Measurements from ENCODE around the gene ARHGAP31.

Gene ARHGAP31

DNA sequence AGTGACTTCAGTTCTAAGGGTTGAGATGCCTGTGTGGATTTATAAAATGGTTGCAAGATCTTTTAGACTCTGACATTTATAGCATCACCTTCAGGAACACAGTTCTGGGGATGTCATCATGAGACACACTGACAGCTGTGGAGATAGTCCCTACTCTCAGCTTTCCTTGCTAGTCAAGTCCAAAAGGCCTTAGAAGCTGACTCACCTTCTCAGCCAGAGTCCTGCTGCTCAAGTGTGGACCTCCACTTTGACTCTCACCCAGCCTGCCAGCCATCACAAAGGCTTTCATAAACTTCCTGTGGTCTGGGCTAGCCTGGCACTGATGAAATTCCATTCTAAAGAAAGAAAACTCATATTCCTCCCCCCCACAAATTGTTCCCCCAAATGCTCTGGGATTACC, 124.5 kb downstream of the ARHGAP31 start:
- no peak for DNase-seq (ENCODE audit: low read depth, low spot score)
- H3K27ac ChIP-seq, result no peak overlapping the region

DNA sequence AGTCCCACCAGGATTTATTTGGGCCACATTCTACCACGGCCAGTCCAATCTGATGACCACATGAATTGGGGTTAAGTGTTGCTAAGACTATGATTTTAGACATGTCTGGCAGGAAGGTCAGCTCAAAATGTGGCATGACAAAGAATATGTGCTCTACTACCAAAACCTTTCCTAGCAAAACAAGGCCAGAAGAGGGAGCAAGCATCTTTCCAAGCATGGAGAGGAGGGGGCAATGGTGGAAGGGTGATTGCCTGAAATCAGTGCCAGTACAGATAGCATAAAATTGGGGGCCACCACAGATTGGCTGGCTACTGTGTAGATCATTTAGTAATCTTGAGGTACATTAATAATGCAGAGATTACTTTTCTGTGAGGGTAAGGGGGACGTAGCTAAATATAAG, 126.0 kb downstream of the ARHGAP31 start:
- no peak overlapping the region for H3K27ac ChIP-seq
- DNase-seq (ENCODE audit: low read depth, low spot score), result no peak

DNA sequence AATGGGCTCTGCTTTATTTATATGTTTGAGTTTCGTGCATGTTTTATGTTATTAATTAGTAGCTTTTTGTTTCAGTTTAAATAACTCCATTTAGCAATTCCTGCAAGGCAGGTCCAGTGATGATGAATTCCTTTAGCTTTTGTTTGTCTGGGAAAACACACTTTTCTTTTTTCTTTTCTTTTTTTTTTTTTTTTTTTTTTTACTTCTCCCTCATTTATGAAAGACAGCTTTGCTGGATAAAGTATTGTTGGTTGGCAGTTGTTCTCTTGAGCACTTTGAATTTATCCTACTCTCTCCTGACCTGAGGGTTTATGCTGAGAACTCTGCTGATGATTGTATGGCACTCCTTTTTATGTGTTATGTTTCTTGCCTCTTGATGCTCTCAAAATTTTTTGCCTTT, 133.5 kb downstream of the ARHGAP31 start:
- DNase-seq (ENCODE audit: low read depth, low spot score), result no peak
- no peak overlapping the region for H3K27ac ChIP-seq

DNA sequence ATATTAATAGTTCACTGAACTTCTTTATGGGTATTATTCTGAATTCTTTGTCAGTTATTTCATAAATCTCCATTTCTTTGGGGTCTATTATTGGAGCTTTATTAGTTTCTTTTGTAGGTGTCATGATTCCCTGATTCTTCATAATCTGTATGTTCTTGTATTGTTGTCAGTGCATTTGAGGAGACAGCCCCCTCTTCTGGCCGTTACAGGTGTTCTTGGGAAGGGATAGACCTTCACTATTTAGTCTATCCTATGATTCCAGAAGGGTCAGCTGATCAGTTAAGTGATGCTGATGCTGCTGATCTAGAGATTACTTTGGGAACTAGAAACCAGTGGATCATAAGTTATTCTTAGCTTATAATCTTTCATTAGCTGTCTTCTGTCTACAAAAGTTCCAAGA, 134.4 kb downstream of the ARHGAP31 start:
- no peak overlapping the region for H3K27ac ChIP-seq
- DNase-seq (ENCODE audit: low read depth, low spot score), result no peak

DNA sequence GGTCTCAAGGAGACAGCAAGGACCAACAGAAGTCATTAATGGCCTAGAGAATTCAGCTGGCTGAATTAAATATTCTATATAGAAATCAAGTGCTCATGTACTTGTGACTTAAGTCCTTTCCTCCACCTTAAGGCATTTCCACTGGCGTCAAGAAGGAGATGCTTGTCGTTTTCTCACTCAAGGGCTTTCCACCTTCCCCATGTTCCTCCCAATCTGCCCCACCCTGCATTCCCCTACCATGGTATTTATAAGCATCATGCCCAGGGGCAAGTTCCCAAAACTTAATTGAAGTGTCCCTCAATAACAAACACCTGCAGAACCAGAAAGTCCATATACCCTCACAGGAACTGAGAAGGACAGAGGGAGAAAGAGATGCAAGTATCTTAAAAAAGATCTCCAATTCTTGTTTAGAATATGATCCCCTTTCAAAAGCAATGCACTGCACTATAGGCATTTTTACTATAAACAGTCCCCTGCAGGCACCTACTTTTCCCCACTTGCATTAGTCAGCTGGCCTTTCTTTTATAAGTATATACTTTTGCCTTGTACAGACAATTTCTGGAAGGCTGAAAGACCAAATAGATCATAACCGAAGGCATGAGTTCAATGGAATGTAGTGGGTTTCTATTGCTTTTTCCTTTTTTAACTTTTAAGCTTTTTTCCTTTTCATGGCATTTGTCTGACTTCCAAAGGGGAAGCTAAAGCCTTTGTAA, 139.6 kb downstream of the ARHGAP31 start:
- no peak overlapping the region for H3K27ac ChIP-seq

DNA sequence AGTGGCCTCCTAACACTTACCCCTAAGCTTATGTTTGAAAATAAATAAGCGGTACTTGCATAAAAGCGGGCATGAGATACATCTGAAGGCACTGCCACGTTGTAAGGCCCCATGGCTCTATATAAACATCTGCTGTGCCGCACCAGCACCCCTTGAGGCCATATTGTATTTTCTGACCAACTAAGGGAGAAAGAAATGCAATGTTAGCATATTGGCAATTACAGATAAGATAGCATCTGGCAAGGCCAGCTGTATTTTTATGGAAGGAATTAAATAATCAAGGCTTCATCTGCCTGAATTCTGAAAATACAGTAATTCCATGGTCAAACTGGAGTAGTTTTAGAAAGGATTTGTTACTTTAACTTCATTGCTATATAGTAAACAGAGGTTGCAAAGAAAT, 140.5 kb downstream of the ARHGAP31 start:
- no peak for DNase-seq (ENCODE audit: low read depth, low spot score)
- no peak overlapping the region for H3K27ac ChIP-seq

More for the DNA sequence above, 139.6 kb downstream of the ARHGAP31 start:
- no peak for DNase-seq (ENCODE audit: low read depth, low spot score)

DNA sequence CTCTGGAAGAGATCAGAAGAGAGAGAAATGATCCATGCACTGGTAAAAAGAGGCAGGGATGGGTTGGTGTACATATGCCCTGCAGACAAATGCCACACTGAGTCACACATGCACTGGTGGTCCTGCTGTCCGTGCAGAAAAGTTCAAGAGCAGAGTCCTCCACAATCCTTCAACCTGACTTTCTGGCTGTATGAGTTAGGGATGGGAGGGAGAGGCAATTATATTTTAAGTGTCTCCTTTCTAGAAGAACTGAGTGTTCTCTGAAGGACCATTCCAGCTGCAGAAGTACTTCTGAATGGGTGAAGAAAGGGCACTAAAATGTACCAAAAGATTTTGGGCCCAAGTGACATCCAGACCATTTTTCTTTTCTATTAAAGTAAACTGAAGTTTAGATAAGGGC, 142.8 kb downstream of the ARHGAP31 start:
- no peak for DNase-seq (ENCODE audit: low read depth, low spot score)
- H3K27ac ChIP-seq, result no peak overlapping the region

DNA sequence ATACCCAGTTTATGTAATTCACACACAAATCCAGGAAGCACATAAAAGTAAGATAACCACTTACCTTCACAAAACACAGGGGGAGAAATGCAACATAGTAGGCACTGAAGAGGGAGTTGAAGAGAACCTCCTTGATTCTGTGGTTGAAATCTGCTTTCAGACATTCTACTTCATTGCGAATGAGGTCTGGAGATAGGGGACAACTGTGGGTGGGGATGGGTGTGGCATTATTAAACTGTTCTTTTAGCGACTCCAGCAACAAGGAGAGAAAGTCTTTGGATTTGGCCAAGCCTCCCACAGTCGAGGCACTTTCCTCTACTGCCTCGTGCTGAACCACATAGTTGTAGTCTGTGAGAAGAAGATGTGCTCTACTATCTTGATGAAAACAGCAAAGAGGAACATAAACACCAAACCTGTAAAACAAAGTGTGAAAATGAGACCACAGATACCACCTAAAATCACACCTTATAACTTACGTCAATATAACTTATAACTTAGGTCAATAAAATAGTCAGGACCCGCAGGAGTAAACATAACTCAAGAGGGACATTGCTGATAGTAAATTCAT, 143.6 kb downstream of the ARHGAP31 start:
- no peak for DNase-seq (ENCODE audit: low read depth, low spot score)
- H3K27ac ChIP-seq, result no peak overlapping the region

DNA sequence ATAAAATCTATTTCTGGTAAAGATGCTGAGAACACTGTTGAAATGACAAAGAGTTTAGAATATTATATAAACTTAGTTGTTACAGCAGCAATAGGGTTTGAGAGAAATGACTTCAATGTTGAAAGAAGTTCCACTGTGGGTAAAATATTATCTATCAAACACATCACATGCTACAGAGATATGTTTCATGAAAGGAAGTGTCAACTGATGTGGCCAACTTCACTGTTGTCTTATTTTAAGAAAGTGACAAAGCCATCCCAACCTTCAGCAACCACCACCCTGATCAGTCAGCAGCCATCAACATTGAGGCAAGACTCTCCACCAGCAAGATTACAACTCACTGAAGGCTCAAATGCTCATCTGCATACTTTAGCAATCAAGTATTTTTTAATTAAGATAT, 149.0 kb downstream of the ARHGAP31 start:
- H3K27ac ChIP-seq, result no peak overlapping the region
- DNase-seq (ENCODE audit: low read depth, low spot score), result no peak

DNA sequence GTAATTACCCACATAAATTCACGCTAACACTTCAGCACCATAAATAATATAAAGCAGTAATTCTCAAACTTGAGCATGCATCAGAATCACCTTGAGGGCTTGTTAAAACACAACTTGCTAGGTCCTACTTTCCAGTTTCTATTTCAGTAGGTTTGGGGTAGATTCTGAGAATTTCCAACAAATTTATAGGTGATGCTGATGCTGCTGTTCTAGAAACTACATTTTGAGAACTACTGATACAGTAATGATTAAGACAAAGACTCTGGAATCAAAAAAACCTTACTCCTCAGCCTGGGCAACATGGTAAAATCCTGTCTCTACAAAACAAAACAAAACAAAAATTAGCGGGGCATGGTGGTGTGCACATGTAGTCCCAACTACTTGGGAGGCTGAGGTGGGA, 150.4 kb downstream of the ARHGAP31 start:
- no peak for DNase-seq (ENCODE audit: low read depth, low spot score)
- no peak overlapping the region for H3K27ac ChIP-seq

DNA sequence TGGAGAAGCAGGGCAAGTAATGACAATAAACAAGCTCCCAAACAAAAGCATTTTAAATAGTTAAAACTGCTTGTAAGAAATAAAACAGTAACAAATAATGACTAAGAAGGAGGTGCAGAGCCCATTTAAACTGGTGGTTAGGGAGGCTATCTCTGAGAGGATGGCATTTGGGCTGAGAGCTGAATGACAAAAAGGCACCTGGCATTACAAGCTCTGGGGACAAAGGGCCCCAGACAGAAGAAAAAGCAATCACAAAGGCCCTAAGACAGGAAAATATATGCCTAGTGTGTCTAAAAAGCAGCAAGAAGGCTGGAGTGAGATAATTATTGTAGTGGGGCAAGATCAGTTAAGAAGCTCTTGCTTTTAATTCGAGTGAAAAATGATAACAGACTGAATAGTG, 159.6 kb downstream of the ARHGAP31 start:
- no peak for DNase-seq (ENCODE audit: low read depth, low spot score)
- H3K27ac ChIP-seq, result no peak overlapping the region

DNA sequence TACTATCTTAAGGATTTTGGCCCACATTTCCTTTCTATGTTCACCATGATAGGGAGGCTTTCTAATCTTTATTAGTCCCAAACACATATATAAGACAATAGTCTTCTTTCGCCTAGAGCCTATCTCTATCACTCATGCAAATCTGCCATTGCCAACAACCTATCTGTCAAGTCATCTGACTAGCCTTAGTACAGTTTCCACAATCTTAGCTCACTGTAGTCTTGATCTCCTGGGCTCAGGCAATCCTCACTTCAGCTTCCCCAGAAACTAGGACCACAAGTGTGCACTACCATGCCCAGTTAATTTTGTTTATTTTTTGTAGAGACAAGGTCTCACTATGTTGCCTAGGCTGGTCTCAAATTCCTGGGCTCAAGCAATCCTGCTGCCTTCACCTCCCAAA, 162.3 kb downstream of the ARHGAP31 start:
- H3K27ac ChIP-seq, result no peak overlapping the region
- no peak for DNase-seq (ENCODE audit: low read depth, low spot score)

DNA sequence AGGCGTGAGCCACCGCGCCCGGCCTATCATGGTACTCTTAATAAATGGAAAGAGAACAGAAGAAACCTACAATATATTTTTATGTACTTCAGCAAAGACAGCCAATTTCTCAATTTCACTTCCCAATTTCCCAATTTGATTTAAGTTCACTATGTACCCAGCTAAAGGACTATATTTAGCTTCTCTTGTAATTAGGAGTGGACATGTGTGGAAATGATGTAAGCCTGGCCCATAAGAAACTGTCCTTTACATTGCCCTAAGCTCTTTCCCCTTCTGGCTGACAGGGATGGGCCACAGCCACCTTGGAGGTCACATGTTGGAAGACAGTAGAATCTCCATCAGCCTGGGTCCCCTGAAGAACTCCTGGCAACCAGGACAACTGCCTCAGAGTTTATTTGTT, 163.1 kb downstream of the ARHGAP31 start:
- no peak for DNase-seq (ENCODE audit: low read depth, low spot score)
- no peak overlapping the region for H3K27ac ChIP-seq

DNA sequence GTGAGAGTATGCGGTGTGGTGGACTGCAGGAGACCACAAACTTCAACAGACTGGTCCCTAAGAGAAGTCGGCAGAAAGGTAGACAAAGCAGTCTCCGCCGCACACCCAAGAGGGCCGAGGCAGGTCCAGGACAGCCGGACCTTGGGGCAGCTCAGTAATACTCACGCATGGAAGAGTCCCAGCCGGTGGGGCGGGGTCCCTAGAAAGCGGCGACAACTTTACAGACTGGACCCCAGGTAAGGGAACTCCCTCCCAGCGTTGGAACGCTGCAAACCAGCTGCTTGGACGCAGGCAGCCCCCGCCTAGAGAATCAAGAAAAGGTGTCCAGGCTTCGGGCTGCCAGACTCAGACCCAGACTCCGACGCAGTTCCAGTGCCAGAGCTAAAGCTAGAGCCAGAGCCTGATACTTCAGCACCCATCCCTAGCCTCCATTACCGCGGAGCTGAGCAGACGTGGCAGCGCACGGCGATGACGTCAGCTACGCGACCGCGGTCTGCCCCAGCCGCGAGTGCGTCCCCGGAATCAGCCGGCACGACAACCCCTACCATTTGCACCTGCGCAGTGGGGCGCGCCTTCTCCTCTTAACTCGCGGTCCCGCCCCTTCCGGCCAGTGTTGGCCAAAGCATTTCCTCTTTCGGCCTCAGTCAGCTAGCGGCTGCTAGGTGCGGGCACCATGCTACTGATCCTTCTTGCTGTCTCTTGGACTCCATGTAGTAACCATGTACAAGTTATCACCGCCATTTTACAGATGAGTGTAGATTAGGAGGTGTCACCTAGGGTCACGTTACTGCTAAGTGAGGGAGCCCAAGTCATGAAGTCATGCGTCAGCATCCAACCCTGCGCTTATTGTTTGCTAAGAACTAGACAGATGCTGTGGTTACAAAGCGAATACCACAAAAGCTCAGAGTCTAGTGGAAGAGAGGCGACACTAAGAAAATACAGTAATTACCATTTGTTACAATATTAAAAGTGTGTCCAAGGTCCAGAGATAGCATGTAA, 169.3 kb downstream of the ARHGAP31 start, which contains the start of gene TMEM39A:
TSS of gene TMEM39A (minus strand) at position 445 of the 999 bp plus-strand sequence. CDS start 1,541 bp downstream, outside the sequence.
- peak; percentile 87 for DNase-seq (ENCODE audit: low read depth, low spot score)

DNA sequence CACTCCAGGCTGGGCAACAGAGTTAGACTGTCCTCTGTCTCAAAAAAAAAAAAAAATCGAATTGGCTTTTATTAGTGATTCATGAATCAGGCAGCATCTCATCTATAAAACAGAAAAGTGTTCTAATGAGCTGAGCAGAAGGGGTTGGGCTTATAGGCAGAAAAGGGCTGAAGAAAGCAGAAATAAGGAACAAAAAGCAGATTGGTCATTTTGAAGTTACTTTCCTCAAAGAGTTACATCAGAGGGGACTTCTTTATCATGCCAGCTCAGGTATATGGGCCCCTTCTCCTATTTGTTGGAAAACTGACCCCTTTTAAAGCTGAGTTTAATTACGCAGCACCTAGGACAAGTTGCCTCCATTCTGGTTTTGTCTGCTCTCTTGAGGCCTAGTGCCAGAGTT, 173.9 kb downstream of the ARHGAP31 start:
- no peak for DNase-seq (ENCODE audit: low read depth, low spot score)
- H3K27ac ChIP-seq, result no peak overlapping the region

More for the DNA sequence above, 169.3 kb downstream of the ARHGAP31 start, which contains the start of gene TMEM39A:
- H3K27ac ChIP-seq, result peak within 1 kb of the TSS; percentile 62

DNA sequence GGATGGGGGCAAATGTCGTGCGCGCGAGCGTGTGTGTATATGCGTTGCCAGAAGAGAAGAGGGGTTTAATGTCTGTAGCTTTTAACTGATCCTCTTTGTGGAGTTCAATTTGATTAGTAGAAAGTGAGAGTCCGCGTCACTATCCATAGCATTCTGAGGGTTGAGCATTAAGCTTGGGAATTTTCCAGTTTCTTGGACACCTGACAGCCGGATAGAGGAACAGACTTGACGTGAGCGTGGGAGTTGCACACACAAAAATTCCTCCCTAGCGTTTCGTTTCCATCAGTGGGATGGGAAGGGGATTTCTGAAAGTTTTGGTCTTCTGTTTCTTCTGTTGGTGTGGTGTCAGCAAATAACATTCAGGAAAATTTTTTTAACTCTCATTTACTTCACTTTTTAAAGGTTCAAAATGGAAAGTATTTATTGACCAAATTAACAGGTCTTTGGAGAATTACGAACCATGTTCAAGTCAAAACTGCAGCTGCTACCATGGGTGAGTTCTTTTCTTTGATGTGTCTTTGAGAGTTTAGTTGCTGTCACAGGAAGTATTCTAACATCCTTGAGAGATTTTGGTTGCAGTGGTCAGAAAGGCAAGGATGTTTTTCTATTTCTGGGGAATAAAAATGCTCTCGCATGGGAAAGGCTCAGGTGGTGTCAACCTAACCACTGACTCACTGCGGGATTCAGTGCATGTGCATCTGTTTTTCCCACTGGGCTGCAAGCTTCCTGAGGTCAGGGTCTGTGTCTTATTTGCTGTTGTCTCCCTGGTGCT, 175.4 kb downstream of the ARHGAP31 start:
- no peak for DNase-seq (ENCODE audit: low read depth, low spot score)
- no peak overlapping the region for H3K27ac ChIP-seq

Data from epithelial cell of prostate (primary cell).